CD14-positive monocyte (primary cell): ENCODE measurements around the gene OSBPL8. TPM values are rescaled to one million over a fixed set of nuclear protein-coding genes. Genes with fewer than 3 reads are reported as not detected.

Experiments used
- DNase-seq, 3 donors: peaks; one replicate each; pipeline ENCODE4 v3.0.0-alpha.2; 2011 to 2022
- H2AFZ ChIP-seq: 2 replicates; pipeline ENCODE4 v1.6.0; 2012; ENCODE audit warnings: mild to moderate bottlenecking, low read depth, low read length, inconsistent platforms; ENCODE audit not compliant: insufficient read depth, poor library complexity, severe bottlenecking
- H3K27ac ChIP-seq, 2 donors: 1 replicate in 1 of 2; 2 replicates in 1 of 2; pipeline ENCODE4 v1.5.1; 2012 to 2013; ENCODE audit warnings: low read length in 2 of 2, control low read depth in 1 of 2, inconsistent platforms in 1 of 2, low read depth in 1 of 2, mild to moderate bottlenecking in 1 of 2
- H3K27me3 ChIP-seq, 2 donors: one replicate each; pipeline versions ENCODE4 v1.6.0 to v1.6.1; 2011 to 2013; ENCODE audit warnings: low read length in 2 of 2; ENCODE audit not compliant: control insufficient read depth in 2 of 2, insufficient read depth in 2 of 2
- H3K36me3 ChIP-seq, 2 donors: replicated peaks in 1 of 2; 1 replicate in 1 of 2; 2 replicates in 1 of 2; pipeline versions ENCODE4 v1.5.1 to v1.6.1; 2012 to 2013; ENCODE audit warnings: low read length in 2 of 2, control low read depth in 1 of 2, inconsistent platforms in 1 of 2, mild to moderate bottlenecking in 1 of 2; ENCODE audit not compliant: insufficient read depth in 2 of 2, control insufficient read depth in 1 of 2
- H3K4me1 ChIP-seq, 2 donors: 1 replicate in 1 of 2; 2 replicates in 1 of 2; pipeline versions ENCODE4 v1.5.1 to v1.6.1; 2012 to 2013; ENCODE audit warnings: low read length in 2 of 2, control low read depth in 1 of 2, inconsistent platforms in 1 of 2, mild to moderate bottlenecking in 1 of 2, moderate library complexity in 1 of 2; ENCODE audit not compliant: insufficient read depth in 2 of 2, control insufficient read depth in 1 of 2
- H3K4me2 ChIP-seq: replicated peaks from 2 replicates; pipeline ENCODE3; 2012; ENCODE audit warnings: low read length, moderate library complexity, mild to moderate bottlenecking; ENCODE audit not compliant: poor library complexity, severe bottlenecking; ENCODE audit errors: extremely low read depth
- H3K4me3 ChIP-seq, 3 experiments: fragments of 200-600 bp in 1 of 3; sonication (generic) in 1 of 3; replicated peaks in 1 of 3; 1 replicate in 2 of 3; 2 replicates in 1 of 3; pipeline ENCODE4 v1.5.1; 2011 to 2013; ENCODE audit warnings: low read length in 3 of 3, mild to moderate bottlenecking in 3 of 3, control low read depth in 2 of 3, low read depth in 2 of 3, inconsistent platforms in 1 of 3, moderate library complexity in 1 of 3
- H3K79me2 ChIP-seq: 2 replicates; pipeline ENCODE4 v1.6.0; 2012; ENCODE audit warnings: mild to moderate bottlenecking, control low read depth, inconsistent platforms, low read length, moderate library complexity; ENCODE audit not compliant: insufficient read depth
- H3K9ac ChIP-seq: 2 replicates; pipeline ENCODE4 v1.6.0; 2017; ENCODE audit warnings: low read length, mild to moderate bottlenecking; ENCODE audit not compliant: insufficient read depth, poor library complexity, severe bottlenecking
- H3K9me3 ChIP-seq, 2 donors: replicated peaks in 1 of 2; 1 replicate in 1 of 2; 2 replicates in 1 of 2; pipeline versions ENCODE4 v1.5.1 to v1.6.1; 2012 to 2013; ENCODE audit warnings: low read length in 2 of 2, control low read depth in 1 of 2; ENCODE audit not compliant: control insufficient read depth in 1 of 2, insufficient read depth in 1 of 2
- H4K20me1 ChIP-seq: 2 replicates; pipeline ENCODE4 v1.6.0; 2012; ENCODE audit warnings: mild to moderate bottlenecking, low read length, control low read depth, moderate library complexity; ENCODE audit not compliant: insufficient read depth
- H3K27ac Mint-ChIP-seq, 7 donors: one replicate each; pipeline ENCODE4 v1.8.0; 2020; ENCODE audit warnings: mild to moderate bottlenecking in 7 of 7, mixed read lengths in 7 of 7, moderate library complexity in 6 of 7, inconsistent platforms in 2 of 7
- H3K27me3 Mint-ChIP-seq, 3 donors: one replicate each; pipeline ENCODE4 v1.8.0; 2021 to 2022; ENCODE audit warnings: low read depth in 3 of 3, mild to moderate bottlenecking in 3 of 3, mixed read lengths in 3 of 3, moderate library complexity in 3 of 3, inconsistent platforms in 1 of 3
- H3K36me3 Mint-ChIP-seq, 2 donors: one replicate each; pipeline ENCODE4 v1.8.0; 2020; ENCODE audit warnings: mixed read lengths in 2 of 2, inconsistent platforms in 1 of 2, mild to moderate bottlenecking in 1 of 2
- H3K4me1 Mint-ChIP-seq: one replicate; pipeline ENCODE4 v1.8.0; 2020; ENCODE audit warnings: mild to moderate bottlenecking, mixed read lengths
- H3K4me3 Mint-ChIP-seq, 2 donors: one replicate each; pipeline ENCODE4 v1.8.0; 2020; ENCODE audit warnings: mild to moderate bottlenecking in 2 of 2, mixed read lengths in 2 of 2, moderate library complexity in 1 of 2
- H3K9me3 Mint-ChIP-seq, 7 donors: one replicate each; pipeline ENCODE4 v1.8.0; 2020 to 2022; ENCODE audit warnings: mixed read lengths in 7 of 7, mild to moderate bottlenecking in 6 of 7, moderate library complexity in 6 of 7, inconsistent platforms in 2 of 7
- CTCF ChIP-seq: fragments of 200-600 bp; IDR thresholded peaks from one replicate; pipeline ENCODE4 v1.8.0; 2022; ENCODE audit warnings: antibody characterized with exemption, mild to moderate bottlenecking
- WGBS: methylation state at CpG from one replicate; pipeline ENCODE4 v1.1.5; 2013; ENCODE audit warnings: missing lambda C conversion rate; ENCODE audit not compliant: insufficient coverage; 5-methylcytosine and 5-hydroxymethylcytosine counted together
- intact Hi-C, 2 donors: fragments of 100-400 bp; cut with micrococcal nuclease; formaldehyde crosslinking; loops; one replicate each; pipeline versions ENCODE4 v1.15.0 to v1.15.1; 2023
- polyA plus RNA-seq, 3 donors: library from polyadenylated mRNA; depleted of rRNA in 1 of 3; unstranded in 2 of 3; stranded (reverse) in 1 of 3; fragments of 300-500 nt in 2 of 3; fragments of >200 nt in 1 of 3; fragmentation: Illumina TruSeq in 2 of 3; gene quantifications; 1 replicate in 2 of 3; 2 replicates in 1 of 3; pipeline ENCODE4 v1.2.3, GENCODE V29; 2012 to 2021

The OSBPL8 gene
- polyA plus RNA-seq, 3 donors: 25.3 to 167 (median 147) TPM

- 100% methylated on average over 1 of the region's 5 CpGs for WGBS
- intact Hi-C loops: no loop called here
- peaks cover 19 to 24% of the 10 kb centered on the region in 2 donors for H3K36me3 Mint-ChIP-seq
- Histone ChIP-seq H4K20me1 (peaks cover 97% of the 10 kb centered on the region), H2AFZ (no peak overlapping the region), H3K36me3 (peaks cover 5 to 26% of the 10 kb centered on the region in 2 donors), H3K79me2 (peaks cover 96% of the 10 kb centered on the region), H3K9me3 (no peaks in the 10 kb centered on the region), H3K9ac (no peak overlapping the region), H3K27ac (no peak overlapping the region), H3K27me3 (no peaks in the 10 kb centered on the region), H3K4me3 (no peak overlapping the region), H3K4me1 (no peaks in the 10 kb centered on the region), H3K4me2 (no peak overlapping the region)
- H3K27me3 Mint-ChIP-seq: no peaks in the 10 kb centered on the region
- DNase-seq: no peak
- H3K27ac Mint-ChIP-seq: no peak overlapping the region
- H3K4me1 Mint-ChIP-seq: peaks cover 3% of the 10 kb centered on the region
- no peak for TF ChIP-seq CTCF
- peaks cover 0 to 4% (median 2%) of the 10 kb centered on the region in 7 donors for H3K9me3 Mint-ChIP-seq
- H3K4me3 Mint-ChIP-seq: no peak overlapping the region
These were observed 23.0 kb downstream of the OSBPL8 start for GRCh38 chr12:76536546-76536945.

DNA sequence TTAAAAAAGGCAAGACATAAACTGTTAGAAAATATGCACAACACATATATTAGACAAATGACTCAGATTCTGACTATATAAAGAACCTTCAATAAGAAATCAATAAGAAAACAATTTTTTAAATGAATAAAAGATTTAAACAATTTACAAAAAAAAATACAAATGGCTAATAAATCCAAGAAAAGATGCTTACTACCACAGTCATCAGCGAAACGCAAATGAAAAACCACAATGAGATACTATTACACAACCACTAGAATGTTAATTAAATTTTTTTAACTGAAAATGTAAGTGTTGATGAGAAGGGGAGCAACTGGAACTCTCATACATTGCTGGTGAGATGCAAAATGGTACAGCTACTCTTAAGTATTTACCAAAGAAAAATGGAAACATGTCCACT is 24.4 kb downstream of the OSBPL8 start:
- Histone ChIP-seq H3K27me3 (no peaks in the 10 kb centered on the region), H3K36me3 (peaks cover 5 to 32% of the 10 kb centered on the region in 2 donors), H3K9ac (no peak overlapping the region), H2AFZ (no peak overlapping the region), H3K4me3 (no peak overlapping the region), H3K9me3 (no peaks in the 10 kb centered on the region), H3K4me1 (no peaks in the 10 kb centered on the region), H3K79me2 (peaks cover 96% of the 10 kb centered on the region), H4K20me1 (peaks cover 97% of the 10 kb centered on the region), H3K27ac (no peak overlapping the region), H3K4me2 (no peak overlapping the region)
- Mint-ChIP-seq H3K9me3 (peaks cover 0 to 7% (median 2%) of the 10 kb centered on the region in 7 donors), H3K36me3 (peaks cover 26 to 38% of the 10 kb centered on the region in 2 donors), H3K27ac (no peak overlapping the region), H3K4me3 (no peak overlapping the region), H3K27me3 (no peaks in the 10 kb centered on the region), H3K4me1 (peaks cover 10% of the 10 kb centered on the region)
- DNase-seq: no peak
- no peak for TF ChIP-seq CTCF
- no CpG with 5 or more reads among the region's 2 CpGs for WGBS
- intact Hi-C loops: no loop called here
